ENCODE data around the gene LPCAT4.
"Not testable (repeated sequence)": the region's sequence is repeated elsewhere in the genome, so short reads cannot be mapped to it uniquely, and the experiment has no call there.

Gene LPCAT4

GRCh38 chr15:34367101-34368081 lies at the start of gene LPCAT4:
TSS of gene LPCAT4 (minus strand) at chr15:34367196. CDS start at chr15:34367100, 96 bp downstream.
- peak; percentile 91 for DNase-seq (ENCODE audit: low spot score)

GRCh38 chr15:34409511-34409910 lies 42.5 kb upstream of the LPCAT4 start:
- DNase-seq (ENCODE audit: low spot score) = not testable (repeated sequence)

GRCh38 chr15:34408973-34409372 lies 42.0 kb upstream of the LPCAT4 start:
- not testable (repeated sequence) for DNase-seq (ENCODE audit: low spot score)

- DNase-seq (ENCODE audit: low spot score) = not testable (repeated sequence)
Observed at GRCh38 chr15:34403899-34404298, 36.9 kb upstream of the LPCAT4 start.

GRCh38 chr15:34403160-34403598 lies 36.2 kb upstream of the LPCAT4 start:
- DNase-seq (ENCODE audit: low spot score) = not testable (repeated sequence)

GRCh38 chr15:34397637-34398259 lies 30.8 kb upstream of the LPCAT4 start:
- DNase-seq (ENCODE audit: low spot score) = peak; percentile 71

- DNase-seq (ENCODE audit: low spot score) = not testable (repeated sequence)
Observed at GRCh38 chr15:34392981-34393380, 26.0 kb upstream of the LPCAT4 start.

- not testable (repeated sequence) for DNase-seq (ENCODE audit: low spot score)
Observed at GRCh38 chr15:34389594-34390086, 22.6 kb upstream of the LPCAT4 start.

GRCh38 chr15:34381829-34382521 lies 15.0 kb upstream of the LPCAT4 start:
- not testable (repeated sequence) for DNase-seq (ENCODE audit: low spot score)

- DNase-seq (ENCODE audit: low spot score) = not testable (repeated sequence)
Observed at GRCh38 chr15:34380491-34380890, 13.5 kb upstream of the LPCAT4 start.

- DNase-seq (ENCODE audit: low spot score) = no peak
Observed at GRCh38 chr15:34376856-34377255, 9.9 kb upstream of the LPCAT4 start.

- DNase-seq (ENCODE audit: low spot score) = not testable (repeated sequence)
Observed at GRCh38 chr15:34375541-34375940, 8.5 kb upstream of the LPCAT4 start.

- DNase-seq (ENCODE audit: low spot score) = no peak
Observed at GRCh38 chr15:34374816-34375215, 7.8 kb upstream of the LPCAT4 start.

GRCh38 chr15:34373951-34374350 lies 7.0 kb upstream of the LPCAT4 start:
- no peak for DNase-seq (ENCODE audit: low spot score)

GRCh38 chr15:34370643-34371042 lies 3.6 kb upstream of the LPCAT4 start:
- DNase-seq (ENCODE audit: low spot score) = no peak

- peak; percentile 33 for DNase-seq (ENCODE audit: low spot score)
Observed at GRCh38 chr15:34370129-34370528, 3.1 kb upstream of the LPCAT4 start.

GRCh38 chr15:34366271-34367065 lies 528 bp downstream of the LPCAT4 start:
- DNase-seq (ENCODE audit: low spot score) = peak; percentile 65

- no peak for DNase-seq (ENCODE audit: low spot score)
Observed at GRCh38 chr15:34365836-34366235, 1.2 kb downstream of the LPCAT4 start.

- peak; percentile 38 for DNase-seq (ENCODE audit: low spot score)
Observed at GRCh38 chr15:34365091-34365825, 1.7 kb downstream of the LPCAT4 start.

- no peak for DNase-seq (ENCODE audit: low spot score)
Observed at GRCh38 chr15:34364041-34364440, 3.0 kb downstream of the LPCAT4 start.

All from activated CD4-positive, alpha-beta T cell treated with anti-CD3 and anti-CD28 coated beads, Interleukin-2, Interleukin-4, amounts not matched to agents 100 ng/mL and 50 ng/mL, durations not matched to agents 16 hours and 8 hours (primary cell).